Measurements from ENCODE around the gene CCDC87.
"Not testable (repeated sequence)": the region's sequence is repeated elsewhere in the genome, so short reads cannot be mapped to it uniquely, and the experiment has no call there.

Gene CCDC87, protein sequence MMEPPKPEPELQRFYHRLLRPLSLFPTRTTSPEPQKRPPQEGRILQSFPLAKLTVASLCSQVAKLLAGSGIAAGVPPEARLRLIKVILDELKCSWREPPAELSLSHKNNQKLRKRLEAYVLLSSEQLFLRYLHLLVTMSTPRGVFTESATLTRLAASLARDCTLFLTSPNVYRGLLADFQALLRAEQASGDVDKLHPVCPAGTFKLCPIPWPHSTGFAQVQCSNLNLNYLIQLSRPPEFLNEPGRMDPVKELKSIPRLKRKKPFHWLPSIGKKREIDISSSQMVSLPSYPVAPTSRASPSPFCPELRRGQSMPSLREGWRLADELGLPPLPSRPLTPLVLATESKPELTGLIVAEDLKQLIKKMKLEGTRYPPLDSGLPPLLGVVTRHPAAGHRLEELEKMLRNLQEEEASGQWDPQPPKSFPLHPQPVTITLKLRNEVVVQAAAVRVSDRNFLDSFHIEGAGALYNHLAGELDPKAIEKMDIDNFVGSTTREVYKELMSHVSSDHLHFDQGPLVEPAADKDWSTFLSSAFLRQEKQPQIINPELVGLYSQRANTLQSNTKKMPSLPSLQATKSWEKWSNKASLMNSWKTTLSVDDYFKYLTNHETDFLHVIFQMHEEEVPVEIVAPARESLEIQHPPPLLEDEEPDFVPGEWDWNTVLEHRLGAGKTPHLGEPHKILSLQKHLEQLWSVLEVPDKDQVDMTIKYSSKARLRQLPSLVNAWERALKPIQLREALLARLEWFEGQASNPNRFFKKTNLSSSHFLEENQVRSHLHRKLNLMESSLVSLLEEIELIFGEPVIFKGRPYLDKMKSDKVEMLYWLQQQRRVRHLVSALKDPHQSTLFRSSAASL

DNA sequence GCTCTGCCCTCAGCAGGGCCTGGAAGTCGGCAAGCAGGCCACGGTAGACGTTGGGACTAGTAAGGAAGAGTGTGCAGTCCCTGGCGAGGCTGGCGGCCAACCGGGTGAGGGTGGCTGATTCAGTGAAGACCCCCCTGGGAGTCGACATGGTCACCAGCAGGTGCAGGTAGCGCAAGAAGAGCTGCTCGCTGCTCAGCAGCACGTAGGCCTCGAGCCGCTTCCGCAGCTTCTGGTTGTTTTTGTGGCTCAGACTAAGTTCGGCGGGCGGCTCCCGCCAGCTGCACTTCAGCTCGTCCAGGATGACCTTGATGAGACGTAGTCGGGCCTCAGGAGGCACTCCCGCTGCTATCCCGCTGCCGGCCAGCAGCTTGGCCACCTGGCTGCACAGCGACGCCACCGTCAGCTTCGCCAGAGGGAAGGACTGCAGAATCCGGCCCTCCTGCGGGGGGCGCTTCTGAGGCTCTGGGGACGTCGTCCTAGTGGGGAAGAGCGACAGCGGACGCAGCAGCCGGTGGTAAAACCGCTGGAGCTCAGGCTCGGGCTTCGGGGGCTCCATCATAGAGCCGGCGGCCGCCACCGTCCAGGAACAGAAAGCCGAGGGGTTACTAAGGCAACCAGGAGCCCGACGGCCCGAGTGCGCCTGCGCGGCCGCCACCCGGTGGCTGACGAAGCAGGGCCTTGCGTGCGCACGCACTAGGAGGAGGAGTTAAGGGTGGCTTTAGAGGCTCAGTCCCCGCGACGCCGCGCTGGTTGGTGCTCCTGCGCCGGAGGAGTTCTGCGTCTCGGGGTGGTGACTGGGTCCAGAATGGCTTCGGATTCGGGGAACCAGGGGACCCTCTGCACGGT, at the start of gene CCDC87, which contains the start of gene CCS:
TSS of gene CCDC87 (minus strand) at position 607 of the 846 bp plus-strand sequence. CDS start at position 559, 48 bp downstream.
TSS of gene CCS (plus strand) at position 729 of the 846 bp plus-strand sequence. CDS start at position 806, 77 bp downstream.
- DNase-seq (ENCODE audit: low read depth): peak; percentile 92

DNA sequence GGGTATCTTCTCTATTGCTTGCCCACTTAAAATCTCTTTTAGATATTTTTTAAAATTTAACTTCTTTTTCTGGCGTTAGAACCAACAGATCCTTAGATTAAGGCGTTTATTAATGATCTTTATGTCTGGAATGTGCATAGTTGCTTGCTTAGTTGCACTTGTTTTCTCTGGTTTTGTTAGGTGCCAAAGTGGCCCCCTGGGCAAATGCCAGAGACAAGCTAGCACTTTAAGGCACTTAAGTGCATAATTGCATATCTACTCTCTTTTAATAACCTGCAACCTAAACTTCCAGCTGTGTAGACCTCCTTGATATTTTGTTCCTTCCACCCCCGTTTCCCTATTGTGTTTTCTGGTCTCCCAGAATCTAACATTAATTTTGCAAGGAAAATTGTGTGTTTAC, 49.0 kb upstream of the CCDC87 start:
- DNase-seq (ENCODE audit: low read depth): no peak

DNA sequence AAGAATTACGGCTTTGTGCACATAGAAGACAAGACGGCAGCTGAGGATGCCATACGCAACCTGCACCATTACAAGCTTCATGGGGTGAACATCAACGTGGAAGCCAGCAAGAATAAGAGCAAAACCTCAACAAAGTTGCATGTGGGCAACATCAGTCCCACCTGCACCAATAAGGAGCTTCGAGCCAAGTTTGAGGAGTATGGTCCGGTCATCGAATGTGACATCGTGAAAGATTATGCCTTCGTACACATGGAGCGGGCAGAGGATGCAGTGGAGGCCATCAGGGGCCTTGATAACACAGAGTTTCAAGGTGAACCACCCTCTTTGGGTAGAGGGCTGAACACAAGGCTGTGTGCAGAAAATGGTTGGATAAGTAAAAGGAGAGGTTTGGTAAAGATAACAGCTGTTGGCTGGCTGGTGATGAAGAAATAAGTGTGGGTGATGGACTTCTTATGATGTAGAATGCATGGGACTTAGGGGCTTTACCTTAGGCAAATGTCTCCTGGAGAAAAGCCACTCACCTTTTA, 47.0 kb upstream of the CCDC87 start:
- not testable (repeated sequence) for DNase-seq (ENCODE audit: low read depth)

DNA sequence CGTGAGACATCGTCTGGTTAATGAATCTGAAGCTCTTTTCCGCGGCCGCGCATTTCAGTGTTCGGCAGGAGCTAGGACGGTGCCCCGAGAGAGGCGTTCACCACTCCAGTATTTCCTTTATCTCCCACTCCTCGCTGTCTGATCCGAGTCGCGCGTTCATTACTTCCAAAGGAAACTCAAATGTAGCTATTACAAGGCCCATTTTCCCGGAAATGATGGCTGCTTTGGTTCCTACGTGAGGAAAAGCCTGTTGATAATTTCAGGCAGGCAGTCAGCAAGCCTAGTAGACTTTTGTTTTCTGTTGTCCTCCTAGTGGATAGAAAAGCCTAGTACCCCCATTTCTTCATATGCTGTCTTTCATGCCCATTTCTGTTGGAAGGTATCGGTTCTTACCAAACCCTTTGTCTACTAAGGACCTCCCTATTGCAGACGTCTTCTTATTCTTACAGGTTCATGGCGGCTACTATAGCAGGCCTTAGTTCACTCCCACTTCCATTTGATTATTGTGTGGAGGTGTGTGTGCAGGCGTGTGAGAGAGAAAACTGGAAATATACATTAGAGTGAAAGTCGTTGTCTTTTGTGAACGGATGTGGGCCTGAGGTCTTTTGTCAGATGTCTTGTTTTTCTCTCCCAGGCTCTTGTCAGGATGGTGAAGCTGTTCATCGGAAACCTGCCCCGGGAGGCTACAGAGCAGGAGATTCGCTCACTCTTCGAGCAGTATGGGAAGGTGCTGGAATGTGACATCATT, 46.4 kb upstream of the CCDC87 start:
- DNase-seq (ENCODE audit: low read depth): peak; percentile 57

DNA sequence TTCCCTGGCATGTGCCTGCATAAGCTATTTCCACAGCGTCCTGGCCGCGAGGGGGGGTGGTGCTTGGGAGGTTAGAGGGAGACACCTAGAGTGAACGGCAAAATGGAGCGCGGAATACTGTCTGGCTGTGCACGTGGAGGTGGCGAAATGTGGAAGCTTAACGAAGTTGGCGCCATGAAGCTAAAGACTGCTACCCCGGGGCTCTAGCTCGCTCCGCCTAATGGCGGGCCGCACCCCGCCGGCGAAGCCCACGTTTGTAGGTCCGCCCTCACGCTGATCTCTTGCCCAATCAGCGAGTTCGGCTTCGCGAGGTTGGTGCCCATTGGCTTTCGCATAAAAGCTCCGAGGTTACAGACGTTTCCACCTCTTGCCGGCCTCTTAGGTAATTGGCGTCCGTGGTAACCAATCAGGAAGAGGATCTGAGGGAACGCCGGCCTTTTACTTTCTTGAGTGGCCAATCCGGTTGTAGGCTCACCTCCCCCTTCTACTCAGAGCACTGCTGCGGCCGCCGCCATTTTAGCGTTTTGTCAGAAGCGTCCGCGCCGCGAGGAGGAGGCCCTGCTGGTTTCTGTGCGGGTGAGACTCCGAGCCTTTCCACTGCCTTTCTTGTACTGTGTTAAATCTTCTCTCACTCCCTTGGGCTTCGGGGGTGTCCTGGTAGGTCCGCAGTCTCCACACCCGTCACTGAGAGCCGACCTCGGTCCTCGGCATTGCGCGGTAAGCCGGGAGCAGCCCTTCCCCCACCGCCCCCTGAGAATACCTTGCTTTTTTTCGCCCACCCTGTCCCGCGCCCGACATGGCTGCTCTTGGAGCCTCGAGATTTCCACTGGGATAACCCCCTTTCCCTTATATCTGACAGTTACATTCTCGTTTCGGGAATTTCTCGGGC, 45.6 kb upstream of the CCDC87 start, which contains the start of gene RBM4:
TSS of gene RBM4 (plus strand) at position 527 of the 889 bp plus-strand sequence. CDS start 1,009 bp downstream, outside the sequence.
- DNase-seq (ENCODE audit: low read depth): peak; percentile 100

DNA sequence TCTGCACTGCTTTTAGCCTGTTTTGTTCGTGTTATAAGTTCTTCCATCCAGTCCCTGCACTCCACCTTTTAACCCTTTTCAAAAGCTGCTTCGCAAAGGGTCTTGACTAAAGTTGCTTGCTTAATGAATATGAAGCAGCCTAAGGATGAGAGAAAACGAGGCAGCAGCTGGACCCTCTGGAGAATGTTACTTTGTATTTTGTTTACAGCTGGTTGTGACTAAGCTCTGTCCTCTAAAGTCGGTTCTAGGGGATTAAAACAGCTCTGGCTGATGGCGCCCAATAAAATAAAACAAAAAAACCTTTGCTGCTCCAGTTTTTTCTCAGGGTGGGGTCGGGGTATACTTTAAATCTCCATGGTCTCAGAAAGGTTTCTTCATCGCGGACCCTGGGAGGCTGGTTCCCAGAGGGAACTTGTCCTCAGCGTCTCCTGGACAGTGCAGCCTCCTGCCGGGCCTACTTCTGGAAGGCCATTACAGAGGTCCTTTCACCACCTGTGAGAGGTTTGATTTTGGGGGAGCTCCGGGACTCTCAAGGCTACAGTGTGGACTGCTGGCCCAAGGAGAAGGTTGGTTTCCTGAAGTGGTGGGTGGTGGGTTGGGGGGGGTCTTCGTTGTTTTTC, 44.8 kb upstream of the CCDC87 start:
- peak; percentile 25 for DNase-seq (ENCODE audit: low read depth)

DNA sequence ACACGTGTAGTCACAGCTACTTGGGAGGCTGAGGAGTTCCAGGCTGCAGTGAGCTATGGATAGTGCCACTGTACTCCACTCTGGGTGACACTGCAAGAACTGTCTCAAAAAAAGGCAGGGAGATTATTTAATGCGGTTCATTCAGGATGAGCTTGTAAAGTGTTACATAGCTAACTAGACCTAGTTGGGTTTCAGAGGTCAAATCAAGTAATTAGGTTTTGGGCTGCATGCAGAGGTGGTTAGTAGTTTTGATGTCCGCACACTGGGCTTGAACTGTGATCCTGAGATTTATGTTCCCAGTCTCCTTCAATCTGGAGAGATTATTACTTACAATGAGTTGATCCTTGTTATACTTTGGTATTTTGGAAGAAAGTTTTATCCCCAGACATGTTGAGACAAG, 43.5 kb upstream of the CCDC87 start:
- DNase-seq (ENCODE audit: low read depth): no peak

DNA sequence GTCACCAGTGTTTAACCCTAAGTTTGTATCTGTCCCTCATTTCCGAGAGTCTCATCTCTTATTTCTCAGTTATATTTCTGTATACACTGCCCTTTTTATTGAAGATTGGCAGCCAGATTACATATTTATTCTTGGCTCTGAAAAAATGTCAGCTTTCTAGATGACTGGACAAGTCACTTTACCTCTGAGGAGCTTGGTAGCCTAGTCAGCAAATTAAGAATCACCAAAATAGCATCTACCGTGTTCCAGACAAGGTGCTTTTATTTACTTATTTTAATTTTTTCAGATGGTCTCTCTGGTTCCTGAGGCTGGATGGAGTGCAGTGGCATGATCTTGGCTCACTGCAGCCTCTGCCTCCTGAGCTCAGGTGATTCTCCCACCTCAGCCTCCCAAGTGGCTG, 40.1 kb upstream of the CCDC87 start:
- DNase-seq (ENCODE audit: low read depth): no peak

DNA sequence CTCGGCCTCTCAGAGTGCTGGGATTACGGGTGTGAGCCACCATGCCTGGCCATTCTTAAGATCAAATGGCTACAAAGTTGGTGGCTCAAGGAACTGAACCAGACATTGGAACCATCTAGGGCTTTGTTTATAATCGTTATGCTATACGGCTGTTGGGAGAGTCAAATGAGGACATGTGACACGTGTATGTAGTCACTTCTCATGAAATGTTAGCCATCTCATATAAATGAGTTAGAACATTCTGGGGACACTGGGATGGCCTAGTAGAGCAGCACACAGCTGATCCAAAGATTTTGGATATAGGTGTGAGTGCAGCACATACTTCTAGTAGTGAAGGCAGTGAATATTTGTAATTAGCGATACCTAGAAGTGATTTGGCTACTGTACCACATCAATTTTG, 39.0 kb upstream of the CCDC87 start:
- no peak for DNase-seq (ENCODE audit: low read depth)

DNA sequence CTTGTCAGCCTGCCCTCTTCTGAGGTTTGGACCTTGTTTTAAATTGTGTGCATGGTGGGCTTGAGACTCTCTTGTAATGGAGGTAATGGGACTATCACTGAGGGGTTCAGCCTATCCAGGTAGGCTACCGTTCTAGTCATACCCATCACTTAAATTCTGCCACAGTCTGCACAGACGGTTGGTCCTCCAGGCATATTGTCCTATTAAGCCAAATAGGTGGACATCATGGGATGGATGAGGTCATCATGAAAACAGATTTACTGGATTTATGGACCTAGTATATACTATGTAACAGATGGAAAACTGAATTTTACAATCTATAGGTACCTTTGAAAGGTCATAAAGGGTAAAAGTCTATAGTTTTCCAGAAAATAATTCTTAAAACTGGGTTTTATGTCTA, 36.5 kb upstream of the CCDC87 start:
- DNase-seq (ENCODE audit: low read depth): no peak

DNA sequence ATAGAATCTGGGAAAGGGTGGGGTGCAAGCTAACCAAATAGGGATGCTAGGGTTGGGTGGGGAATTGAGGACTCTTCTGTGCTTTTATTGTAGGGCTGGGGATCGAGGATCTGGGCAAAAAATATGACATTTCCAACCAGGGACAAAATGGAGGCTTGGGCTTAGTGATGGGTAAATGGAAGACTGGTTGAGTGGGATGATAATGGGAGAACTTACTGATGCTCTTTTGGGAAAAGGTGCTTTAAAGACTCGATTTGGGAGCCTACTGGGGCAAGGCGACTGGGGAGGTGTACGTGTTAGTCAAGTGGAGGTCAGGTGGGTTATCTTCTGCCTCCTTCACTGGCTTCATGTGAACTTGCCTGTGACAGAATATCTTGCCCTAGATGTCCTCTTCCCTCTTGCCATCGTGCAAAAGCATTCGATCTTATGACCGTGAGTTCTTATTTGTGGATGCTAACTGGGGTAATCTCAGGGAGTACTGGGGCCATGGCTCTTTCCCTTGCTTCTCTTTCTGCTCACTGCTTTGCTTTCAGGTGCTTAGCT, 35.3 kb upstream of the CCDC87 start:
- DNase-seq (ENCODE audit: low read depth): no peak

DNA sequence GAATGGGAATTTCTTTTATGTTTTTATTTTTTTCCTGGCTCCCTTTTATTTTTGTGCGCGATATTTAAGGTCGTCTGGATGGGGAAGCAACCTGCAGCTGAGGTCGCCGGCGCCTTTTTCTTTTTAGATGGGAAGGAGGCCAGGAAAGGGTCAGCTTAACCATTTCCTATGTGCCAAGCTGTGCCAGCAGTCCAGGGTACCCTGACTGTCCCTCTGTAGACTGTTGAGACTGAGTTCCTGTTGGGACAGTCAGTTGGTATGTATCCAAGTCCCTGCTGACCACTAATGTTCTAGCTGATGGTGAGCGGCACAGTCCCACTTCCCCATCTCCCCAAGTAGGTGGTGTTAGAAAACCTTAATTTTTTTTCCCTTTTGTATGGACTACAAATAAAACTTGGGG, 34.1 kb upstream of the CCDC87 start:
- DNase-seq (ENCODE audit: low read depth): no peak

DNA sequence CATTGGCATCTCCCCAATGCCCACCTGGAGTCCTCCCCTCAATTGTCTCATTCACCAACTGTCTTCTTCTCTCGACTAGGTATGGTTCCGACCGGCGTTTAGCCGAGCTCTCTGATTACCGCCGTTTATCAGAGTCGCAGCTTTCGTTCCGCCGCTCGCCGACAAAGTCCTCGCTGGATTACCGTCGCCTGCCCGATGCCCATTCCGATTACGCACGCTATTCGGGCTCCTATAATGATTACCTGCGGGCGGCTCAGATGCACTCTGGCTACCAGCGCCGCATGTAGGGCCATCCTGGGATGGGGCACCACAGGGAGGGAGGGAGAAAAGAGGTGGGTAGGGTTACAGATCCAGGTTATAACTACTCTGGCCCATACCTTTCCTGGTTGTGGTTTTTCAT, 33.5 kb upstream of the CCDC87 start:
- no peak for DNase-seq (ENCODE audit: low read depth)

DNA sequence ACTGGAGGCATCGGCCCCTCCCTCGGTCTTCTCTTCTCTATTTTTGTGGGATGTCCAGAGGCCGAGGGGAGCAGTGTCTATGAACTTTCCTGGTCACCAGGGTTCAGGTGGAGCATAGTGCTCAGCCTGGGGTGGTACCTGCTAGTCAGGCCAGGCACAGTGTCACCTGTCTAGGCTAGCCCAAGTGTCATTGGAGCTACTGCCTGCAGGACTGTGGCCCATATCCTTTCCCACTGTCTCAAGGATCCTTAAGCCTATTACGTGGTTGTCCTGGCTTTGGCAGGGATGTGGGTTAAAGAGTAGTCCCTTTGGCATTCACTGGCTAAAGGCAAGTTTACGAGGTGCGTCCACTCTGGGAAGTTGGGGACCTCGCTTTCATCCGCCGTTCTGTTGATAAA, 32.9 kb upstream of the CCDC87 start:
- DNase-seq (ENCODE audit: low read depth): no peak

DNA sequence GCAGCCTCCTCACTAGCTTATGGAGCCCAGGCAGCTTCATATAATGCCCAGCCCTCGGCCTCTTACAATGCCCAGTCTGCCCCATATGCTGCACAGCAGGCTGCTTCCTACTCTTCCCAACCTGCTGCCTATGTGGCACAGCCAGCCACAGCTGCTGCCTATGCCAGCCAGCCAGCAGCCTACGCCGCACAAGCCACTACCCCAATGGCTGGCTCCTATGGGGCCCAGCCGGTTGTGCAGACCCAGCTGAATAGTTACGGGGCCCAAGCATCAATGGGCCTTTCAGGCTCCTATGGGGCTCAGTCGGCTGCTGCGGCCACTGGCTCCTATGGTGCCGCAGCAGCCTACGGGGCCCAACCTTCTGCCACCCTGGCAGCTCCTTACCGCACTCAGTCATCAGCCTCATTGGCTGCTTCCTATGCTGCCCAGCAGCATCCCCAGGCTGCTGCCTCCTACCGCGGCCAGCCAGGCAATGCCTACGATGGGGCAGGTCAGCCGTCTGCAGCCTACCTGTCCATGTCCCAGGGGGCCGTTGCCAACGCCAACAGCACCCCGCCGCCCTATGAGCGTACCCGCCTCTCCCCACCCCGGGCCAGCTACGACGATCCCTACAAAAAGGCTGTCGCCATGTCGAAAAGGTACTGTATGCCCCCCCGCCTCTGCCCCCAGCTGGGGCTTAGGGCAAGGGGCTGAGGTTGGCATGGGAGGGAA, 32.3 kb upstream of the CCDC87 start:
- no peak for DNase-seq (ENCODE audit: low read depth)

DNA sequence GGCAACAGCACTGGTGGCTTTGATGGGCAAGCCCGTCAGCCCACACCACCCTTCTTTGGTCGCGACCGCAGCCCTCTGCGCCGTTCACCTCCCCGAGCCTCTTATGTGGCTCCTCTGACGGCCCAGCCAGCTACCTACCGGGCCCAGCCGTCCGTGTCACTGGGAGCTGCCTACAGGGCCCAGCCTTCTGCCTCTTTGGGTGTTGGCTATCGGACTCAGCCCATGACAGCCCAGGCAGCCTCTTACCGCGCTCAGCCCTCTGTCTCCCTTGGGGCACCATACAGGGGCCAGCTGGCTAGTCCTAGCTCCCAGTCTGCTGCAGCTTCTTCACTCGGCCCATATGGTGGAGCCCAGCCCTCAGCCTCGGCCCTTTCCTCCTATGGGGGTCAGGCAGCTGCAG, 31.6 kb upstream of the CCDC87 start:
- no peak for DNase-seq (ENCODE audit: low read depth)

DNA sequence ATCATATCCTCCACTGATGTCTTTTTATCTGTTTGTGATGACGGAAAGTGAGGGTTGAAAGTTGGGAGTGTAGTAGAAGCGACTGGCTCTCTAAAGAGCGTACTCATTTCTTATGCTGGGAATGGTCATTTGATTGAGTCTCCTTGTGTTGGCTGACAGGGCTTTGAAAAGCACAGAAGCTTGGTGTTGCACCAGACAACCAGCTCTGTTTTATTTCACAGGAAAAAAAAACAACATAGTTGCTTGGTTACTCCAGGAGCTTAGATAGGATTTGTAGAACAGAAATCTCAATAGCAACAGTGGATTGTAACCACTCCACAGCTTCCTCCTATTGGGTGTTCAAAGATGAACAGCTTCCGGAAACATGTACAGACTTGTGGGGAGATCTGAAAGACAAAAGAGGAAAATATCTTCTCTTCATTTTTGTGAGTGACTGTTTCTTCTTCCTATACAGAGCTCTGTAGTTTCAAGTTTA, 26.3 kb upstream of the CCDC87 start:
- DNase-seq (ENCODE audit: low read depth): peak; percentile 88

DNA sequence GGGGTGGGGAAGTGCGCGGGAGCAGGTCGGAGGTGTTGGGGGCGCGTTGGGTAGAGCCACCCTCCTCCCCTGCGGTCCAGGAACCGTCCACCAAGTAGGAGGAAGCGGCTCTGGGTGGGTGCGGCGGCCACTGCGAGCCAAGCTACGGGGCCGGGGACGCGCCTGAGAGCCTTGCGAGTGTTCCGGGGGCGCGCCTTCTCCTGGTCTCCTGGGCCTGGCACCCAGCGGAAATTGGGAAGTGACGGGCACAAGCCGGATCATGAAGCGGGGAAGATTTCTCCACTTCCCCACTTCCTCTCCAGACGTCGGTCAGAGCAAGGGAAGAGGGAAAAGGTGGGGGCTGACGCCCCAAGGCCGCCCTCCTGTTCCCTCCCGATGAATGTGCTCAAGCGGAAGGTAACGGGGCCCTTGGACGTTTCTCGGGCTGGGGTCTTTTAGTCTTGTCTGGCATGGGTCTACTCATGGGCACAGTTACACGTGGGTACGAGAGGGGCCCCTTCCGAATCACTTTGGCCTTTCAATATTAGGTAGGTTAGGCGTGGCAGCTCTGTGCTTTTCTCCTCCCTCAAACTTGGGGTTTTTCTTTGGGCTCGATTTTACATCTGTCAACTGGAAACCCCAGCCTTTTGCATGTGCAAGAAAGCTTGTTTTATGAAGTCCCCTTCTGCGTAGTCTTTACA, 24.4 kb upstream of the CCDC87 start:
- DNase-seq (ENCODE audit: low read depth): no peak

Data from iris pigment epithelial cell (primary cell).